ENCODE results near the gene ALG12. TPM values are rescaled to one million over a fixed set of nuclear protein-coding genes. Genes with fewer than 3 reads are reported as not detected.

Gene ALG12
- total RNA-seq, 1 donor from 2014 or later = 30.0 TPM

- TF ChIP-seq CTCF (conservative IDR thresholded peaks at IDR 0.05) = no peak
- no peak for DNase-seq (ENCODE audit: extremely low spot score, unreplicated experiment)
- H3K27me3 Mint-ChIP-seq = no peaks in the 10 kb centered on the region
- peaks cover 6% of the 10 kb centered on the region for H3K4me1 Mint-ChIP-seq (ENCODE audit: unreplicated experiment)
- peak overlapping the region; percentile 94 for H3K27ac Mint-ChIP-seq
- peak overlapping the region; percentile 80 for H3K4me3 Mint-ChIP-seq
- no peaks in the 10 kb centered on the region for H3K36me3 Mint-ChIP-seq
- no peaks in the 10 kb centered on the region for H3K9me3 Mint-ChIP-seq
These were observed 34.0 kb upstream of the ALG12 start for GRCh38 chr22:49951986-49952896.

DNA sequence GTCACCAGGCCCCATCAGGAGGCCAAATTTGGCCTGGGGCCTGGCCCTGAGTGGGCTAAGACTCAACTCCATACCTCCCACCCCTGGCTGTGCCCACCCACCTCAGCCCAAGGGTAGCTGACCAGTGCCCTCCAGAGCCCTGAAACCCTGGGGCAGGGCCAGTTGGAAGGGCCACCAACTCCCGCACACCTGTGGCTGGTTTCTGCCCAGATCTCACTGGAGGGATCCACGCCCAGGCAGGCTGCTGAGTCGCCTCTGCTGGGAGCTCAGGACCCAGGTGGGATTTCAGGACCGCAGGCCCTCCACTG, 33.4 kb upstream of the ALG12 start:
- H3K9me3 Mint-ChIP-seq = no peaks in the 10 kb centered on the region
- H3K27me3 Mint-ChIP-seq = no peaks in the 10 kb centered on the region
- no peak for TF ChIP-seq CTCF (conservative IDR thresholded peaks at IDR 0.05)
- DNase-seq (ENCODE audit: extremely low spot score, unreplicated experiment) = no peak
- H3K27ac Mint-ChIP-seq = peak overlapping the region; percentile 94
- H3K36me3 Mint-ChIP-seq = no peaks in the 10 kb centered on the region
- H3K4me1 Mint-ChIP-seq (ENCODE audit: unreplicated experiment) = peaks cover 10% of the 10 kb centered on the region
- no peak overlapping the region for H3K4me3 Mint-ChIP-seq

DNA sequence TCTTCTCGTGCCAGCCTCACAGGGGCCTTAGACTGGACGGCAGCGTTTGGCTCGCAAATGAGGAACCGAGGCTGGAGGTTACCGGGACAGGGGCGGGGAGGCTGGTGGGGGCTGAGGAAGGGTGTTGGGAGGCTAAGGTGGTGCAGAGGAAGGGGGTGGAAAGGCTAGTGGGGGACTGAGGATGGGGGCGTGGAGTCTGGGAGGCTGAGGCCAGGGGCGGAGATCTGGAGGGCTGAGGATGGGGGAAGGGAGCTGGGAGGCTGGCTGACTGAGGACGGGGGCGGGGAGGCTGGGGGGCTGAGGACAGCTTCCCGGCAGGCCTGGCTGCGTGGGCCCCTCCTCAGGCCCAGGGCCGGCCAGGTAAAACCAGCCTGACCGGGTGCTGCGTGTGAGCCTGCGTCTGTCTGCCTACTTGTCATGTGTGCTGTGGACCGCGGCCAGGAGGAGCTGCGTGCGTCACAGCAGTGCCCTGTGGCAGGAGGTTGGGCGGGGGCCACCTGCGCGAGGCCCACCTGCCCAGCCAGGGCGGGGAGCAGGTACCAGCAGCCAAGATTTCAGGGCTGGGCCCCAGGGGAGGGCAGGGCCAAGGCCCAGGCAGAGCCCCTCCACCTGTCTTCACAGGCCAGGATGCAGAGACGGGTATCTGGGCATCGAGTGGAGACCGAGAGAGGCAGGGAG, 32.9 kb upstream of the ALG12 start:
- peak overlapping the region; percentile 87 for H3K27ac Mint-ChIP-seq
- peaks cover 14% of the 10 kb centered on the region for H3K4me1 Mint-ChIP-seq (ENCODE audit: unreplicated experiment)
- no peak for TF ChIP-seq CTCF (conservative IDR thresholded peaks at IDR 0.05)
- no peaks in the 10 kb centered on the region for H3K27me3 Mint-ChIP-seq
- H3K9me3 Mint-ChIP-seq = no peaks in the 10 kb centered on the region
- no peak for DNase-seq (ENCODE audit: extremely low spot score, unreplicated experiment)
- peak overlapping the region; percentile 41 for H3K4me3 Mint-ChIP-seq
- no peaks in the 10 kb centered on the region for H3K36me3 Mint-ChIP-seq

GRCh38 chr22:49950396-49950994, 32.3 kb upstream of the ALG12 start:
- no peaks in the 10 kb centered on the region for H3K27me3 Mint-ChIP-seq
- H3K4me3 Mint-ChIP-seq = no peak overlapping the region
- TF ChIP-seq CTCF (conservative IDR thresholded peaks at IDR 0.05) = no peak
- DNase-seq (ENCODE audit: extremely low spot score, unreplicated experiment) = no peak
- no peaks in the 10 kb centered on the region for H3K36me3 Mint-ChIP-seq
- no peaks in the 10 kb centered on the region for H3K9me3 Mint-ChIP-seq
- H3K27ac Mint-ChIP-seq = peak overlapping the region; percentile 87
- peaks cover 18% of the 10 kb centered on the region for H3K4me1 Mint-ChIP-seq (ENCODE audit: unreplicated experiment)

DNA sequence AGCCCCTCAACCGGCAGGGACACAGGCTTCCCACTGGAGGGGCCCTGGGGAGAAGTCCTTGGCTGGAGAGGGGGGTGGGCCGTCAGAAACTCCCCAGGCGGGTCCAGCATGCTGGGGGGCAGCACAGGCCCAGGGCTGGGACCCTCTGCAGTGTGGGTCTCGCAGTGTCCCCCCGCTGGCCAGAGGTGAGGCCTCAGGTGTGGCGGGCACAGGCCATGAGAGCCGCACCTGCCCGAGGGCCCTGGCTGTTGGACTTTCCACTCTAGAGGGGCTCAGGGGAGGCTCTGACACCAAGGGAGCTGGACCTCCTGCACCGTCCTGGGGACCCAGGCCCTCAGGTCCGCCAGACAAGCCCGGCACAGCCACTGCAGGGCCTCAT, 31.7 kb upstream of the ALG12 start:
- TF ChIP-seq CTCF (conservative IDR thresholded peaks at IDR 0.05) = no peak
- Mint-ChIP-seq H3K27me3 (no peaks in the 10 kb centered on the region), H3K9me3 (no peaks in the 10 kb centered on the region), H3K4me3 (no peak overlapping the region), H3K36me3 (no peaks in the 10 kb centered on the region), H3K4me1 (ENCODE audit: unreplicated experiment) (peaks cover 19% of the 10 kb centered on the region), H3K27ac (peak overlapping the region; percentile 85)
- DNase-seq (ENCODE audit: extremely low spot score, unreplicated experiment) = no peak
